Measurements from ENCODE around the gene MRPS25.

MRPS25 gene

GRCh38 chr3:15081960-15082664 lies 17.0 kb upstream of the MRPS25 start:
- no peak for DNase-seq

- DNase-seq = no peak
Measured at GRCh38 chr3:15079091-15079490, 14.0 kb upstream of the MRPS25 start.

GRCh38 chr3:15074500-15074899 lies 9.4 kb upstream of the MRPS25 start:
- no peak for DNase-seq

GRCh38 chr3:15071699-15072098 lies 6.6 kb upstream of the MRPS25 start:
- DNase-seq = no peak

GRCh38 chr3:15069441-15069840 lies 4.3 kb upstream of the MRPS25 start:
- DNase-seq = no peak

GRCh38 chr3:15066467-15066866 lies 1.4 kb upstream of the MRPS25 start:
- DNase-seq = no peak

- DNase-seq = no peak
Measured at GRCh38 chr3:15065550-15066007, 464 bp upstream of the MRPS25 start.

GRCh38 chr3:15064299-15064834 lies 748 bp downstream of the MRPS25 start:
- DNase-seq = no peak

GRCh38 chr3:15063656-15064286 lies 1.3 kb downstream of the MRPS25 start:
- no peak for DNase-seq

- no peak for DNase-seq
Measured at GRCh38 chr3:15063238-15063637, 1.9 kb downstream of the MRPS25 start.

- DNase-seq = no peak
Measured at GRCh38 chr3:15060029-15060428, 5.1 kb downstream of the MRPS25 start.

- no peak for DNase-seq
Measured at GRCh38 chr3:15056676-15057404, 8.3 kb downstream of the MRPS25 start.

GRCh38 chr3:15055019-15055557 lies 10.0 kb downstream of the MRPS25 start:
- DNase-seq = peak; percentile 3 to 44

- DNase-seq = no peak
Measured at GRCh38 chr3:15053541-15053940, 11.6 kb downstream of the MRPS25 start.

- DNase-seq = no peak
Measured at GRCh38 chr3:15052335-15053242, 12.5 kb downstream of the MRPS25 start.

GRCh38 chr3:15051531-15051930 lies 13.6 kb downstream of the MRPS25 start:
- DNase-seq = peak; percentile 17 to 38

GRCh38 chr3:15050405-15051092 lies 14.6 kb downstream of the MRPS25 start:
- peak in 1 of 2 donors; percentile 50 for DNase-seq

GRCh38 chr3:15049584-15049983 lies 15.5 kb downstream of the MRPS25 start:
- no peak for DNase-seq

GRCh38 chr3:15045667-15046066 lies 19.4 kb downstream of the MRPS25 start:
- DNase-seq = no peak

- DNase-seq = no peak
Measured at GRCh38 chr3:15044326-15044725, 20.8 kb downstream of the MRPS25 start.

GRCh38 chr3:15043408-15044171 lies 21.5 kb downstream of the MRPS25 start:
- DNase-seq = no peak

Measured in CD4-positive, alpha-beta T cell treated with Interleukin-1 beta for 1 hour (primary cell).